TTC549 (cell line): ENCODE data around the gene BTBD16.

Experiments
- FAIRE-seq: peaks from 2 replicates; lab custom pipeline; 2012; peaks lifted over from hg19 to GRCh38; lab: Jason Lieb, UNC

The BTBD16 gene

GRCh38 chr10:122374859-122375678 lies 104.0 kb downstream of the BTBD16 start:
- no peak for FAIRE-seq

GRCh38 chr10:122375679-122376160 lies 104.6 kb downstream of the BTBD16 start:
- no peak for FAIRE-seq

- FAIRE-seq, result no peak
Observed at GRCh38 chr10:122376364-122376961, 105.4 kb downstream of the BTBD16 start.

- FAIRE-seq, result no peak
Observed at GRCh38 chr10:122379041-122379440, 107.9 kb downstream of the BTBD16 start.

GRCh38 chr10:122379537-122379936 lies 108.4 kb downstream of the BTBD16 start:
- no peak for FAIRE-seq

- no peak for FAIRE-seq
Observed at GRCh38 chr10:122380703-122381102, 109.6 kb downstream of the BTBD16 start.

GRCh38 chr10:122381680-122382079 lies 110.6 kb downstream of the BTBD16 start:
- no peak for FAIRE-seq

- FAIRE-seq, result no peak
Observed at GRCh38 chr10:122386514-122386913, 115.4 kb downstream of the BTBD16 start.

GRCh38 chr10:122387572-122387971 lies 116.5 kb downstream of the BTBD16 start:
- no peak for FAIRE-seq
